WTC11 (cell line): ENCODE results near the gene TANGO2. TPM values are rescaled to one million over a fixed set of nuclear protein-coding genes. Genes with fewer than 3 reads are reported as not detected.
A peak's percentile ranks its signal among the peaks of the same experiment; 100 is the strongest.

Source experiments
- ATAC-seq: fragments of 200-7000 bp; cut with Tn5 transposase; 2 replicates; pipeline ENCODE4 v1.10.0; 2021; ENCODE audit warnings: mild to moderate bottlenecking, moderate library complexity
- CTCF ChIA-PET: fragments of 300-600 bp; sonication (Branson Sonifier 250); formaldehyde crosslinking; loops from one replicate; lab custom pipeline; 2021; ENCODE audit warnings: antibody characterized with exemption; lab: Charles Lee
- POLR2A ChIA-PET: fragments of 350-600 bp; sonication (Branson Sonifier 250); formaldehyde crosslinking; loops from one replicate; lab custom pipeline; 2021; ENCODE audit warnings: antibody characterized with exemption; lab: Charles Lee
- DNase-seq: peaks from one replicate; pipeline ENCODE4 v3.0.0; 2021; ENCODE audit warnings: low spot score
- H3K27ac Mint-ChIP-seq: 2 replicates; pipeline ENCODE4 v1.8.0; 2021; ENCODE audit warnings: mixed read lengths
- H3K27me3 Mint-ChIP-seq: 2 replicates; pipeline ENCODE4 v1.8.0; 2021; ENCODE audit warnings: low read depth, mild to moderate bottlenecking, moderate library complexity, mixed read lengths
- H3K36me3 Mint-ChIP-seq: 2 replicates; pipeline ENCODE4 v1.8.0; 2021; ENCODE audit warnings: mixed read lengths
- H3K4me1 Mint-ChIP-seq: 2 replicates; pipeline ENCODE4 v1.8.0; 2022; ENCODE audit warnings: mixed read lengths
- H3K4me3 Mint-ChIP-seq: 2 replicates; pipeline ENCODE4 v1.8.0; 2021; ENCODE audit warnings: mild to moderate bottlenecking, moderate library complexity, mixed read lengths
- H3K9me3 Mint-ChIP-seq: 2 replicates; pipeline ENCODE4 v1.8.0; 2021; ENCODE audit warnings: mixed read lengths
- AFF4 ChIP-seq: sonication (generic); formaldehyde crosslinking; IDR thresholded peaks from 2 replicates; pipeline ENCODE4 v1.8.1; 2023; ENCODE audit warnings: mild to moderate bottlenecking, missing genetic modification reagents, borderline replicate concordance
- ATF2 ChIP-seq: sonication (generic); formaldehyde crosslinking; IDR thresholded peaks from 2 replicates; pipeline ENCODE4 v1.8.1; 2022; ENCODE audit warnings: low read depth, missing genetic modification reagents, borderline replicate concordance
- CBFB ChIP-seq: sonication (generic); formaldehyde crosslinking; IDR thresholded peaks from 2 replicates; pipeline ENCODE4 v1.8.1; 2022; ENCODE audit warnings: mild to moderate bottlenecking, low read depth, missing genetic modification reagents
- CREB1 ChIP-seq: sonication (generic); formaldehyde crosslinking; IDR thresholded peaks from 2 replicates; pipeline ENCODE4 v1.8.0; 2023; ENCODE audit warnings: mild to moderate bottlenecking, missing genetic modification reagents
- E2F4 ChIP-seq: sonication (generic); formaldehyde crosslinking; IDR thresholded peaks from 2 replicates; pipeline ENCODE4 v1.8.1; 2022; ENCODE audit warnings: low read depth, mild to moderate bottlenecking, moderate library complexity, missing genetic modification reagents, borderline replicate concordance
- FOXJ3 ChIP-seq: sonication (generic); formaldehyde crosslinking; IDR thresholded peaks from 2 replicates; pipeline ENCODE4 v1.9.0; 2021; ENCODE audit warnings: missing genetic modification reagents, mild to moderate bottlenecking, borderline replicate concordance
- FOXP1 ChIP-seq: sonication (generic); formaldehyde crosslinking; IDR thresholded peaks from 2 replicates; pipeline ENCODE4 v1.8.0; 2022; ENCODE audit warnings: missing genetic modification reagents, mild to moderate bottlenecking, moderate library complexity, borderline replicate concordance
- KAT7 ChIP-seq: sonication (generic); formaldehyde crosslinking; IDR thresholded peaks from 2 replicates; pipeline ENCODE4 v1.8.1; 2023; ENCODE audit warnings: missing genetic modification reagents, mild to moderate bottlenecking, borderline replicate concordance
- MAX ChIP-seq: sonication (generic); formaldehyde crosslinking; IDR thresholded peaks from 2 replicates; pipeline ENCODE4 v1.8.0; 2022; ENCODE audit warnings: mild to moderate bottlenecking, missing genetic modification reagents
- MLX ChIP-seq: sonication (generic); formaldehyde crosslinking; IDR thresholded peaks from 2 replicates; pipeline ENCODE4 v1.8.1; 2023; ENCODE audit warnings: mild to moderate bottlenecking, missing genetic modification reagents, moderate library complexity
- NFE2L1 ChIP-seq: sonication (generic); formaldehyde crosslinking; IDR thresholded peaks from 2 replicates; pipeline ENCODE4 v1.8.1; 2023; ENCODE audit warnings: missing genetic modification reagents
- PREB ChIP-seq: sonication (generic); formaldehyde crosslinking; IDR thresholded peaks from 2 replicates; pipeline ENCODE4 v1.8.1; 2022; ENCODE audit warnings: mild to moderate bottlenecking, missing genetic modification reagents, moderate library complexity, borderline replicate concordance
- SMAD4 ChIP-seq: sonication (generic); formaldehyde crosslinking; IDR thresholded peaks from 2 replicates; pipeline ENCODE4 v1.8.0; 2022; ENCODE audit warnings: mild to moderate bottlenecking, missing genetic modification reagents
- STAT6 ChIP-seq: sonication (generic); formaldehyde crosslinking; conservative IDR thresholded peaks from 2 replicates; pipeline ENCODE4 v1.8.1; 2023; ENCODE audit warnings: mild to moderate bottlenecking, low read depth, missing genetic modification reagents, moderate library complexity
- ZNF425 ChIP-seq: fragments of 250-450 bp; sonication (Bioruptor Pico); conservative IDR thresholded peaks from 2 replicates; pipeline ENCODE4 v1.9.0; 2021; ENCODE audit warnings: mild to moderate bottlenecking
- ZNF512 ChIP-seq: sonication (generic); formaldehyde crosslinking; IDR thresholded peaks from 2 replicates; pipeline ENCODE4 v1.8.1; 2022; ENCODE audit warnings: missing genetic modification reagents, borderline replicate concordance
- total RNA-seq: library from RNA; stranded (reverse); gene quantifications from 3 replicates; pipeline ENCODE4 v1.2.3, GENCODE V29; 2021

The TANGO2 gene
- total RNA-seq, 1 experiment from 2014 or later, result 14.8 TPM

- Mint-ChIP-seq H3K4me1 (no peaks in the 10 kb centered on the region), H3K27ac (peak overlapping the region; percentile 31), H3K4me3 (no peak overlapping the region), H3K9me3 (no peaks in the 10 kb centered on the region), H3K36me3 (no peaks in the 10 kb centered on the region), H3K27me3 (peaks cover 15% of the 10 kb centered on the region)
- POLR2A ChIA-PET, result no interaction called here
- ATAC-seq (no peak), DNase-seq (no peak)
- TF ChIP-seq AFF4 (CRISPR knock-in tag) (no peak), NFE2L1 (CRISPR knock-in tag) (no peak)
- CTCF ChIA-PET, result interaction anchor here (0.6 kb wide), 1 partner anchor 51 kb away, joined by 4 read pairs; no protein-coding TSS in a partner anchor
These were observed 50.6 kb downstream of the TANGO2 start for GRCh38 chr22:20071524-20071972.

GRCh38 chr22:20076627-20077172 lies 55.8 kb downstream of the TANGO2 start:
- POLR2A ChIA-PET, result no interaction called here
- TF ChIP-seq FOXP1 (CRISPR knock-in tag) (no peak), ZNF425 (CRISPR knock-in tag) (no peak), E2F4 (no peak), STAT6 (no peak), PREB (CRISPR knock-in tag) (no peak), KAT7 (CRISPR knock-in tag) (no peak), SMAD4 (no peak), ZNF512 (CRISPR knock-in tag) (no peak), ATF2 (no peak), MAX (CRISPR knock-in tag) (no peak), CREB1 (CRISPR knock-in tag) (no peak), CBFB (CRISPR knock-in tag) (no peak), MLX (CRISPR knock-in tag) (no peak), FOXJ3 (CRISPR knock-in tag) (no peak)
- CTCF ChIA-PET, result interaction anchor here (0.6 kb wide), 1 partner anchor 158 kb away, joined by 3 read pairs; no protein-coding TSS in a partner anchor
- Mint-ChIP-seq H3K4me3 (no peak overlapping the region), H3K9me3 (no peaks in the 10 kb centered on the region), H3K4me1 (peaks cover 10% of the 10 kb centered on the region), H3K36me3 (no peaks in the 10 kb centered on the region), H3K27me3 (peaks cover 1% of the 10 kb centered on the region), H3K27ac (peak overlapping the region; percentile 37; the same call in 1 of the 2 replicates)
- ATAC-seq (no peak), DNase-seq (no peak)
